Measurements from ENCODE around the gene DTX1. TPM values are rescaled to one million over a fixed set of nuclear protein-coding genes. Genes with fewer than 3 reads are reported as not detected.
A peak's percentile ranks its signal among the peaks of the same experiment; 100 is the strongest.

The DTX1 gene
- total and polyA plus RNA-seq, 2 donors (not counting 1 experiment from before 2014, with no cell fraction given): 47.0 to 49.5 TPM

DNA sequence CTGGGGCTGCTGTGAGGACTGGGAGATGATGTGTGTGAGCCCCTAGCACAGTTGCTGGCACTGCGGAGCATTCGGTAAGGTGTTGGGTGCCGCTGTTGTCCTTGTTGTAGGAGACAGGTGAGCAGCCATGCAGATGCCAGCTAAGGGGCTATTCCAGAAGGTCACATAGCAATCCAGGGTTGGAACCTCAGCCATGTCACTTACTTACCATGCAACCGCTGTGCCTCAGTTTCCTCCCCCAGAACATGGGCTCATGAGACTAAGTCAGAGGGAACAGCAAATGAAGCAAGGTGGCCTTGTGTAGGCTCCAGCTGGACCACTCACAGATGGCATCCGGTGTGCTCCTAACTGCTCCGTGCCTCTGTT is 13.2 kb downstream of the DTX1 start:
- peak overlapping the region in 1 of 5 experiments; percentile 15 for H3K4me3 ChIP-seq (ENCODE audit: control extremely low read depth in 1 of 5, extremely low read depth in 1 of 5, insufficient read depth in 1 of 5, low read depth in 2 of 5, low read length in 4 of 5)
- Mint-ChIP-seq H3K4me3 (peak overlapping the region; percentile 73), H3K4me1 (peaks cover 94% of the 10 kb centered on the region), H3K9me3 (ENCODE audit: insufficient read depth) (no peaks in the 10 kb centered on the region), H3K27ac (peak overlapping the region; percentile 90), H3K27me3 (no peaks in the 10 kb centered on the region)
- H3K36me3 ChIP-seq (replicated peaks in 1 of 2; ENCODE audit: control extremely low read depth in 1 of 2, control insufficient read depth in 1 of 2, extremely low read depth in 1 of 2, insufficient read depth in 2 of 2, low read length in 1 of 2): peaks cover 1 to 3% of the 10 kb centered on the region in 2 experiments
- H3K4me2 ChIP-seq (replicated peaks; ENCODE audit: low read depth, low read length, poor library complexity, severe bottlenecking): peak overlapping the region; percentile 68
- CTCF ChIA-PET: interaction anchor here (1.1 to 6.7 kb wide), 6 partner anchors 12 to 104 kb away, joined by 3 to 59 read pairs (median 6); no protein-coding TSS in a partner anchor
- no peak overlapping the region for H2AFZ ChIP-seq (ENCODE audit: insufficient read depth, low read depth, low read length, poor library complexity, severe bottlenecking)
- H3K9ac ChIP-seq (ENCODE audit: low read length): peak overlapping the region; percentile 33
- no peaks in the 10 kb centered on the region for H3K9me3 ChIP-seq (ENCODE audit: control extremely low read depth in 1 of 3, control insufficient read depth in 2 of 3, insufficient read depth in 1 of 3, low read length in 2 of 3)
- H4K20me1 ChIP-seq (ENCODE audit: control insufficient read depth, insufficient read depth, low read length, poor library complexity, severe bottlenecking): peaks cover 19% of the 10 kb centered on the region
- POLR2A ChIA-PET: no interaction called here
- ATAC-seq (ENCODE audit: low read depth) (no peak), DNase-seq (no peak)
- H3K4me1 ChIP-seq (ENCODE audit: control insufficient read depth in 2 of 2, insufficient read depth in 2 of 2, low read length in 2 of 2): peaks cover 100% of the 10 kb centered on the region in 2 donors
- 74% methylated on average over 5 of the region's 6 CpGs for WGBS (ENCODE audit: insufficient coverage)
- H3K27me3 ChIP-seq (replicated peaks in 1 of 4; ENCODE audit: control extremely low read depth in 1 of 4, control insufficient read depth in 3 of 4, insufficient read depth in 4 of 4, low read length in 3 of 4): no peaks in the 10 kb centered on the region
- intact Hi-C loops (cut with micrococcal nuclease): no loop called here
- no peak for TF ChIP-seq EZH2 (IDR thresholded peaks at IDR 0.05; ENCODE audit: borderline replicate concordance, insufficient read depth, low read depth, low read length, poor library complexity, severe bottlenecking)
- TF ChIP-seq, protein P1, sequence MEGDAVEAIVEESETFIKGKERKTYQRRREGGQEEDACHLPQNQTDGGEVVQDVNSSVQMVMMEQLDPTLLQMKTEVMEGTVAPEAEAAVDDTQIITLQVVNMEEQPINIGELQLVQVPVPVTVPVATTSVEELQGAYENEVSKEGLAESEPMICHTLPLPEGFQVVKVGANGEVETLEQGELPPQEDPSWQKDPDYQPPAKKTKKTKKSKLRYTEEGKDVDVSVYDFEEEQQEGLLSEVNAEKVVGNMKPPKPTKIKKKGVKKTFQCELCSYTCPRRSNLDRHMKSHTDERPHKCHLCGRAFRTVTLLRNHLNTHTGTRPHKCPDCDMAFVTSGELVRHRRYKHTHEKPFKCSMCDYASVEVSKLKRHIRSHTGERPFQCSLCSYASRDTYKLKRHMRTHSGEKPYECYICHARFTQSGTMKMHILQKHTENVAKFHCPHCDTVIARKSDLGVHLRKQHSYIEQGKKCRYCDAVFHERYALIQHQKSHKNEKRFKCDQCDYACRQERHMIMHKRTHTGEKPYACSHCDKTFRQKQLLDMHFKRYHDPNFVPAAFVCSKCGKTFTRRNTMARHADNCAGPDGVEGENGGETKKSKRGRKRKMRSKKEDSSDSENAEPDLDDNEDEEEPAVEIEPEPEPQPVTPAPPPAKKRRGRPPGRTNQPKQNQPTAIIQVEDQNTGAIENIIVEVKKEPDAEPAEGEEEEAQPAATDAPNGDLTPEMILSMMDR (IDR thresholded peaks at IDR 0.05): no peak
- peaks cover 93% of the 10 kb centered on the region for H3K79me2 ChIP-seq (ENCODE audit: control insufficient read depth, insufficient read depth, low read length)
- peak overlapping the region; percentile 92 to 96 for H3K27ac ChIP-seq (ENCODE audit: low read length in 2 of 2)

DNA sequence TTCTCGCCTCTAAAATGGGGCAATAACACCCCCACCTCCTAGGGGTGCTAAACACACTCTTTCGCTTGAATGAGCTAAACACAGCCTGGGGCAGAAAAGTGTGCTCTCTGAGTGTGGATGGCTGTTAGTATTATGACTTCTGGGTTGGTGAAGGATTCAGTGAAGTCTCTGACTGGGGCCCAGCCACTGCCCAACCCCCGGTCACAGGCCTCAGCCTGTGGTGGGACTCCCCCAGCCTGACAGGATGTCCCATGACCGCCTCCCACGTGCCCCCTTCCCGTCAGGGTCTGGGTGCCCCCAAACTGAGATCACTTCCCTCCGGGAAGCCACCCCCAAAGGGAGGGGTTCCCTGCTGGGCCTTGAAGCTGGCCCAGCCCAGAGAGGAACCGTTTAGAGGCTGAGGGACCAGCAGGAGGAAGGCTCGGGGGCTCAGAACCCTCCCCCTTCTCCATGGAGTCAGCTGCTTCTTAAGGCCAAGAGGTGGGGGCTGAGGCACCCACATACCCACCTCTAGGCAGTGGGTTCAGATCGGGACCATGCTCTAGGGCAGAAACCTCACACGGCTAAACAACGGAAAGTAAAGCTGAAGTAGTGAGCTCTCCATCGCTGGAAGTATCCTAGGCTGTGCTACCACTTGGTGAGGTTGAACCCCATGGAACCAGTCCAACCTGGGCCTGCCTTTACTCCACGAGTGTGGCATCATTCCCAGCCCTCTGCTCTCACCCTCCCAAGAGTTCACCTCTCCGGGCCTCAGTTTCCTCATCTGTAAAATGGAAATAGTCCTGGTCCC is 13.8 kb downstream of the DTX1 start:
- ChIA-PET CTCF (interaction anchor here (1.1 to 6.7 kb wide), 7 partner anchors 8 to 104 kb away, joined by 3 to 59 read pairs (median 4); no protein-coding TSS in a partner anchor), POLR2A (interaction anchor here (0.5 to 0.6 kb wide), 2 partner anchors 38 to 78 kb away, joined by 4 to 5 read pairs; no protein-coding TSS in a partner anchor)
- Histone ChIP-seq H3K27ac (ENCODE audit: low read length in 2 of 2) (peak overlapping the region; percentile 92 to 96), H3K9me3 (ENCODE audit: control extremely low read depth in 1 of 3, control insufficient read depth in 2 of 3, insufficient read depth in 1 of 3, low read length in 2 of 3) (no peaks in the 10 kb centered on the region), H3K4me1 (ENCODE audit: control insufficient read depth in 2 of 2, insufficient read depth in 2 of 2, low read length in 2 of 2) (peaks cover 98 to 100% of the 10 kb centered on the region in 2 donors), H3K9ac (ENCODE audit: low read length) (peak overlapping the region; percentile 33), H3K36me3 (replicated peaks in 1 of 2; ENCODE audit: control extremely low read depth in 1 of 2, control insufficient read depth in 1 of 2, extremely low read depth in 1 of 2, insufficient read depth in 2 of 2, low read length in 1 of 2) (peaks cover 1 to 3% of the 10 kb centered on the region in 2 experiments), H3K27me3 (replicated peaks in 1 of 4; ENCODE audit: control extremely low read depth in 1 of 4, control insufficient read depth in 3 of 4, insufficient read depth in 4 of 4, low read length in 3 of 4) (no peaks in the 10 kb centered on the region), H3K79me2 (ENCODE audit: control insufficient read depth, insufficient read depth, low read length) (peaks cover 89% of the 10 kb centered on the region), H2AFZ (ENCODE audit: insufficient read depth, low read depth, low read length, poor library complexity, severe bottlenecking) (no peak overlapping the region), H4K20me1 (ENCODE audit: control insufficient read depth, insufficient read depth, low read length, poor library complexity, severe bottlenecking) (peaks cover 13% of the 10 kb centered on the region), H3K4me3 (ENCODE audit: control extremely low read depth in 1 of 5, extremely low read depth in 1 of 5, insufficient read depth in 1 of 5, low read depth in 2 of 5, low read length in 4 of 5) (peak overlapping the region in 1 of 5 experiments; percentile 15), H3K4me2 (replicated peaks; ENCODE audit: low read depth, low read length, poor library complexity, severe bottlenecking) (peak overlapping the region; percentile 68)
- H3K4me3 Mint-ChIP-seq: peak overlapping the region; percentile 73
- no peaks in the 10 kb centered on the region for H3K9me3 Mint-ChIP-seq (ENCODE audit: insufficient read depth)
- no peaks in the 10 kb centered on the region for H3K27me3 Mint-ChIP-seq
- 34% methylated on average over 14 of the region's 15 CpGs for WGBS (ENCODE audit: insufficient coverage)
- intact Hi-C loops (cut with micrococcal nuclease): no loop called here
- peak overlapping the region; percentile 90 for H3K27ac Mint-ChIP-seq
- peaks cover 94% of the 10 kb centered on the region for H3K4me1 Mint-ChIP-seq
- ATAC-seq (ENCODE audit: low read depth) (peak; percentile 46), DNase-seq (peak; percentile 93)
- TF ChIP-seq, protein P1 (IDR thresholded peaks at IDR 0.05): no peak
- TF ChIP-seq EZH2 (IDR thresholded peaks at IDR 0.05; ENCODE audit: borderline replicate concordance, insufficient read depth, low read depth, low read length, poor library complexity, severe bottlenecking): no peak
